GM12892 (cell line): Measurements from ENCODE around the gene UBE4B.

Experiments used
- POLR2A ChIP-seq: IDR thresholded peaks from 2 replicates; pipeline ENCODE4 v1.6.1; 2011; ENCODE audit warnings: low read depth, low read length, control low read depth
- POLR2AphosphoS5 ChIP-seq: IDR thresholded peaks from 2 replicates; pipeline ENCODE4 v1.6.1; 2011; ENCODE audit warnings: low read depth, low read length, control low read depth

DNA sequence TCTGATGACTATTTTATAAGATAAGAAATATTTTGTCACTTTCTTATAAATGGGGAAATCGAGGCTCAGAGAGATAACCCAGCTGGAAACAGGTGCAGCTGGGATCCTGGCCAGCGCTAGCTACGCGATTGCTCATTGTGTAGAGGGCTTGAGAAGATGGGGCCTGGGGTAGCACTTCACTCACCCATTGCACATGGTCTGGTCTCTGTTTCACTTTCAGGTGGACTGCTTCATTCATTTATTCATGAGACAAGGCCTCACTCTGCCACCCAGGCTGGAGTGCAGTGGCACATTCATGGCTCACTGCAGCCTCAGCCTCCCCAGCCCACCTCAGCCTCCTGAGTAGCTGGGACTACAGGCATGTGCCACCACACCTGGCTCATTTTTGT lies 23.8 kb downstream of the UBE4B start:
- no peak for TF ChIP-seq POLR2A
- TF ChIP-seq POLR2AphosphoS5 = no peak
